ENCODE results near the gene MAP4K1.
"Not testable (repeated sequence)": the region's sequence is repeated elsewhere in the genome, so short reads cannot be mapped to it uniquely, and the experiment has no call there.

The MAP4K1 gene

GRCh38 chr19:38624822-38625221 is 7.1 kb upstream of the MAP4K1 start:
- DNase-seq (ENCODE audit: low read depth in 2 of 2) = no peak

GRCh38 chr19:38619361-38620174 is 1.8 kb upstream of the MAP4K1 start:
- DNase-seq (ENCODE audit: low read depth in 2 of 2) = no peak

DNA sequence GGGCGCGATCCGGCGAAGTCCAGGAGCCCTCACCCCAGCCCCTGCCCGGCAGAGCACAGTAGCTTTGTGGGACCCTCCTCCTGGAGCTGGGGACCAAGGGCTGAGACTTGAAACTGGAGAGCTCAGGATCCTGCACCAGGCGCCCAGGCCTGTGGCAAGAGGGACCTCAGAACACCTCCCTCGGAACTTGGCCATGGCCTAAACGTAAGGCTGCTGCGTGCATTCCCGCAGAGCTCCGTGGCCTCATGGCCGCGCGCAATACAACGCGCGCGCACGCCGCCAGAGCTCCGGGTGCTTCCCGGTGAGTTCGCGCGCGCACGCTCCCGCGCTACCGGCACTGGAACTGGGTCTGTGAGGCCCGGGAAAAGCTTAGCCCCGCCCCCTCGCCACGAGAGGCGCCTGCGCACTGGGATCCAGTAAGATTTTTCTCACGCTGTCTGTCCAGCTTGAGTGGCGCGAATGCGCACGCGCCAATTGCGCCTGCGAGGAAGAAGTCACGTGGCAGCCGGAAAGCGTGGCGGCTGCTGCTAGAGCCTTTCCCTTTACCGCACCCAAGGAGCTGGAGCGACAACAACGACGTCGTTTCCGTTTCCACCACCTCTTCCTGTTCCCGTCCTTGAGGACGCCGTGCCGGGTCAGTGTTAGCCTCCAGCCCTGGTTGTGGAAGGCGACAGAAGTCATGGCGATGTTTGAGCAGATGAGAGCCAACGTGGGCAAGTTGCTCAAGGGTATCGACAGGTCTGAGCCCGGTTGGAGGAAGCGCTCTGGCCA is 1.0 kb upstream of the MAP4K1 start, which contains the start of gene EIF3K:
TSS of gene EIF3K (plus strand) at position 599 of the 771 bp plus-strand sequence. CDS start at position 680, 81 bp downstream.
- peak; percentile 93 to 96 for DNase-seq (ENCODE audit: low read depth in 2 of 2)

DNA sequence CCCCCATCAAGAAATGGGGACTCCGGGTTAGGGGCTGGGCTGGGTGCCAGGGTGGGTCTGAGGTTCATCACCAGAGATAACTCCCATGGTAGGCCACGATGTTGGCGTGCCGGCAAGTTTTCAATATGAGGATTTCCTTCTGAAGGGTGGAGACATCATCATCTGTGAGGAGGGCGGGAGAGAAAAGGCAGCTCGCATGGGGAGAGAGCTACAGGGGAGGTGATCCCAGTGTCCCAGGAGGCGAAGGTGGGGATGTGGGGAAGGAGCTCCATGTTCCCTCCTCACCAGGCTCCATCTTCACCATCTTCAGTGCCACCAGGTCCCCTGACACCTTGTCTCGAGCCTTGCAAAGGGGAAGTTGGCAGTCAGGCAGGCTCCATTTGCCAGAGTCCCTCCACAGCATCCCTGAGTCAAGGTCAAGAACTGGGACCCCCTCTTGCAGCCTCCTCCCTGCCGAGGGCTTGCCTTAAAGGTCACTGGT is 430 bp downstream of the MAP4K1 start:
- DNase-seq (ENCODE audit: low read depth in 2 of 2) = no peak

DNA sequence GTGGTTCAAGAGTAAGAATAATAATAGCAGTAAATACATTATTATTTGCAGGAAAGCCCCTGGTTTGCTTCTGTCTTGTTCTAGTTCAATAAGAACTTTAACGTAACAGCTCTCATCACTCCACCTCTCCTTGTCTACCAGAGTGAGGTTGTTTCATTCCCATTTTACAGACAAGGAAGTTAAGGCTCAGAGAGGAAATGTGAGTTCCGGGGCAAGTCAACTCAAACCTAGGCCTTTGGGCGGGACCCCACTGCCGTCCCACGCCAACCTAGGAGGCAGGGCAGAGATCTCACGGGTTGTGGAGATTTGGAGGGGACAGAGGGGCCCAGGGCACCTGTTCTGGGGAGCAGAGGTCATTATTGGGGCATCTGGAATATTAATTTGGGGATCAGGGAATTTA is 1.5 kb downstream of the MAP4K1 start:
- no peak for DNase-seq (ENCODE audit: low read depth in 2 of 2)

DNA sequence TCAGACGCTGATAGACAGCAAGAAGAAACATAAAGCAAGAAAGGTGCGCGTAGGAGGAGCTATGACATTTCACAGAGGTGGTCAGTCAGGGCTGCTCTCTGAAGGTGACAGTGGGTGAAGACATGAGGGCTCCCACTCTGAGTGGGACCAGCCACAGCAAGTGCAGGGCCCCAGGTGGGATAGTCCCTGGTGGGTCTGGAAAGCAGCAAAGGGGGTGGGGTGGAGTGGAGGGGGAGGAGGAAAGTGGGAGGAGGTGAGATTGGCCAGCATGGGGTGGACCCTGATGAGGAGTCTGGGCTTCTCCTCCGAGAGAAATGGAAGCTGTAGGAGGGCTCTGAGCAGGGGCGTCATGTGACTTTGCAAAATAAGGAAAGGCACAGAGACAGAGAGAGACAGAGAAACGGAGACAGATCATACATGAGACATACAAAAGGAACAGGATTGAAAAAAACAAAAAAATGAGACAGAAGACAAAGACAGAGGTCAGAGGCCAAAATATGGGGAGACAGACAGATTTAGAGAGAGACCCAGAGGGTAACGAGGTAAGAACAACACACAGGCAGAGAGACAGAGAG is 2.7 kb downstream of the MAP4K1 start:
- DNase-seq (ENCODE audit: low read depth in 2 of 2) = no peak

DNA sequence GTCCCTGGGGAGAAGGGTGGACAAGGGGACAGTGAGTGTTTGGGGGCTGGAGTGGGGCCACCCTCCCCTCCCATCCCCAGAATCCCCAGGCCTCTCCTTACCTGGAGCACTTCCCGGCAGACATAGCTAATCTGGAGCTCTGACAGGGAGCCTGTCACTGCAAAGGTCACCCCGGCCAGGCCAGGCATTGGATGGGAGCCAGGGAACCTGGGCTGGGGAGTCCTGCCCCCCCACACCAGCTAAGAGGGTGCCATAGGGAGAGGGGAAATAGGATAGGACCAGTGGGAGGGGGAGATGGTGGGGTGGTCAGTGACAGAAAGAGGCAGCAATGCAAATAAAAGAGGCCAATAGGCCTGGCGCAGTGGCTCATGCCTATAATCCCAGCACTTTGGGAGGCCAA is 3.5 kb downstream of the MAP4K1 start:
- no peak for DNase-seq (ENCODE audit: low read depth in 2 of 2)

- DNase-seq (ENCODE audit: low read depth in 2 of 2) = no peak
Observed at GRCh38 chr19:38606131-38606530, 11.6 kb downstream of the MAP4K1 start.

DNA sequence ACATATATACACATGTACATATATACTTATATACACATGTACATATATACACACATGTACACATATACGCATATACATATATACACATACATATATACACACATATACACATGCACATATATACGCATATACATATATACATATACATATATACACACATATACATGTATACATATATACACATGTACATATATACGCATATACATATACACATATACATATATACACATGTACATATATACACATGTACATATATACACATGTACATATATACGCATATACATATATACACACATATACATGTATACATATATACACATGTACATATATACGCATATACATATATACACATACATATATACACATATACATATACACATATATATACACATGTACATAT is 14.9 kb downstream of the MAP4K1 start:
- not testable (repeated sequence) for DNase-seq (ENCODE audit: low read depth in 2 of 2)

GRCh38 chr19:38599722-38600121 is 18.0 kb downstream of the MAP4K1 start:
- no peak for DNase-seq (ENCODE audit: low read depth in 2 of 2)

- DNase-seq (ENCODE audit: low read depth in 2 of 2) = no peak
Observed at GRCh38 chr19:38597075-38597474, 20.7 kb downstream of the MAP4K1 start.

- DNase-seq (ENCODE audit: low read depth in 2 of 2) = no peak
Observed at GRCh38 chr19:38596057-38596981, 21.4 kb downstream of the MAP4K1 start.

DNA sequence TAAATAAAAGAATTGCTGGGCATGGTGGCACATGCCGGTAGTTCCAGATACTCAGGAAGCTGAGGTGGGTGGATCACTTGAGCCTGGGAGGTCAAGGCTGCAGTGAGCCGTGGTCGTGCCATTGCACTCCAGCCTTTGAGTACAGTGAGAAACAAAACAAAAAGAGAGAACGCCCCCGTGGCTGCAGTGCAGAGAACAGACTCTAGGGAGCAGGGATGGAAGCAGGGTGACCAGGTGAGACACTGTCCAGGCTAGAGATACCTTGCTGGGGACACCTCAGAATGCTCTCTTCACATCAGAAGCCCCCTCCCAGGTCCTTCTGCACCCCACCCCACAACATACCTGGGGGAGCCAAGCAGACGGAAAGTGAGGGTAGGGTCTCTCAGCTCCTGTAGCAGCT is 24.8 kb downstream of the MAP4K1 start:
- no peak for DNase-seq (ENCODE audit: low read depth in 2 of 2)

DNA sequence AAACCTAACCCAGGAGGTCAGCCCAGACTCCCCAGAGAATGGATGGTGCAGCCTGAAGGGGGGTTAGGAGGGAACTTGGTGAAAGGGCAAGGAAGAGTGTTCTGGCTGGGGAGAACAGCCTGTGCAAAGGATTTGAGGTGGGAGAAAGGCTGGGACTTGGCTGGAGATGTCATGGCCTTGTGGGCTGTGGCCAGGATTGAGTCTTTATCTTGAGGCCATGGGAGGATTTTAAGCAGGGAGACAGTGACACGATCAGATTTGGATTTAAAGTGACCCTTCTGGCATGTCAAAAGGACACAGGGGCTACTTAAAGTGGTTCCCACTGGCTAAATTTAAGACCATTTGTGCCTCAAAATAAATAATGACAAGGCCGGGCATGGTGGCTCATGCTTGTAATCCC is 29.7 kb downstream of the MAP4K1 start:
- DNase-seq (ENCODE audit: low read depth in 2 of 2) = no peak

- no peak for DNase-seq (ENCODE audit: low read depth in 2 of 2)
Observed at GRCh38 chr19:38587562-38587961, 30.2 kb downstream of the MAP4K1 start.

GRCh38 chr19:38583985-38584305 is 33.8 kb downstream of the MAP4K1 start:
- no peak for DNase-seq (ENCODE audit: low read depth in 2 of 2)

- DNase-seq (ENCODE audit: low read depth in 2 of 2) = no peak
Observed at GRCh38 chr19:38583219-38583984, 34.4 kb downstream of the MAP4K1 start.

- no peak for DNase-seq (ENCODE audit: low read depth in 2 of 2)
Observed at GRCh38 chr19:38580080-38580479, 37.7 kb downstream of the MAP4K1 start.

DNA sequence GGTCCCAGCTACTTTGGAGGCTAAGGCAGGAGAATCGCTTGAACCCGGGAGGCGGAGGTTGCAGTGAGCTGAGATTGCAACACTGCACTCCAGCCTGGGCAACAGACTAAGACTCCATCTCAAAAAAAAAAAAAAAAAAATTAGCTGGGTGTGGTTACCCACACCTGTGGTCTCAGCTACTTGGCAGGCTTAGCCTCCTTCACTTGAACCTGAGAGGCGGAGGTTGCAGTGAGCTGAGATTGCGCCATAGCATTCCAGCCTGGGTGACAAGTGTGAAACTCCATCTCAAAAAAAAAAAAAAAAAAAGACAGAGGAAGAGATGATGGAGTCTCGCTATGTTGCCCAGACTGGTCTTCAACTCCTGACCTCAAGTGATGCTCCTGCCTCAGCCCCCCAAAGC is 38.4 kb downstream of the MAP4K1 start:
- not testable (repeated sequence) for DNase-seq (ENCODE audit: low read depth in 2 of 2)

DNA sequence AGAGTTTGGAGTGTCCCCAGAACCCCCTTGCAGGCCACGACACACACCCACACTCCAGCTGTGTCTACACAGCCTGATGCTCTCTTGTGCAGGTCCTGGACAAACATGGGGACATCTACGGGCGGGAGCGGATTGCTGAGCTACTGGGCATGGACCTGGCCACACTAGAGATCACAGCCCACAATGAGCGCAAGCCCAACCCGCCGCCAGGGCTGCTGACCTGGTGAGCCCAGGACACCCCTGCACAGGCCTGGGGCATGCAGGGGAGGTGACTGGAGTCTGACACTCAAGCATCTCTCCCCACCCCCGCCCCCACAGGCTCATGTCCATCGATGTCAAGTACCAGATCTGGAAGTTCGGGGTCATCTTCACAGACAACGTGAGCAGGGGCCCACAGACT is 39.9 kb downstream of the MAP4K1 start:
- DNase-seq (ENCODE audit: low read depth in 2 of 2) = no peak

GRCh38 chr19:38571682-38572081 is 46.1 kb downstream of the MAP4K1 start:
- no peak for DNase-seq (ENCODE audit: low read depth in 2 of 2)
